GM21367 (cell line): ENCODE results near the gene FSTL4.

ENCODE experiments used
- ATAC-seq: cut with Tn5 transposase; IDR thresholded peaks from one replicate; pipeline ENCODE4 v1.9.1; 2021; ENCODE audit not compliant: unreplicated experiment

Gene FSTL4

GRCh38 chr5:133372293-133372937 is 239.9 kb downstream of the FSTL4 start:
- ATAC-seq: no peak

DNA sequence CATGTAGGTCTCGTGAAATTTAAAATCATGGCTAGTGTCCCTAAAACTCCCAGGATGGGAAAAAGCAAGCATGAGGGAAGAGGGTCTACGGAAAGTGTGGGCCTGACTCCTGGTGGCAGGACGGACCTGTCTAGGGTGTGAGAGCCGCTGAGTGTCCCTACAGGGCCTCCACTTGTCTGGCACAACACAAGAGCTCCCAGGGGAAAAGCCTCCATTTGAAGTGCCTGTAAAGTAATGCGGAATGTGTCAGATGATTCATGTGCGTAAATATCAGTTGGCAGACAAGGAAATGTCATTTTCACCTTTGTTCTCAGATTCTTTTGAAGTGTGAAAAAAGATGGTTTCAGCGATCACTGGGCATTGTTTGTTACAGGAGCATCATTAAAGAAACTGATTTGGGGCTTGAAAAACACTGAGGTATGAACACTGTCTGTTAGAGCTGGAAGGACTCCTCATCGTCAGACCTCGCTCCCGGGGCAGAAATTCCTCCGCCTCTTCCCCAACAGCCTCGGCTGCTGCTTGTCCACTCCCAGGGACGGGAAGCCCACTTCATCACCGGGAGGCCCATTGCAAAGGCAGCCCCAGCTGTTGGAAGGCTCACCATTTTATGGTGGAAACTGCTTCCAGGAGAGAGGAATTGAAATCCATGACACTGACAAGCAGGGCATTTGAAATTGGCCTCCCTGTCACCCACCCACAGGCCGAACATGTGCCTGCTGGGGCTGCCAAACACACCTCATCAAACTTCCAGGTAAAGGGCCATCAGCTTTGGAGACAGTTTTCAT is 240.8 kb downstream of the FSTL4 start:
- ATAC-seq: no peak

- ATAC-seq: no peak
Observed at GRCh38 chr5:133370904-133371303, 241.4 kb downstream of the FSTL4 start.

DNA sequence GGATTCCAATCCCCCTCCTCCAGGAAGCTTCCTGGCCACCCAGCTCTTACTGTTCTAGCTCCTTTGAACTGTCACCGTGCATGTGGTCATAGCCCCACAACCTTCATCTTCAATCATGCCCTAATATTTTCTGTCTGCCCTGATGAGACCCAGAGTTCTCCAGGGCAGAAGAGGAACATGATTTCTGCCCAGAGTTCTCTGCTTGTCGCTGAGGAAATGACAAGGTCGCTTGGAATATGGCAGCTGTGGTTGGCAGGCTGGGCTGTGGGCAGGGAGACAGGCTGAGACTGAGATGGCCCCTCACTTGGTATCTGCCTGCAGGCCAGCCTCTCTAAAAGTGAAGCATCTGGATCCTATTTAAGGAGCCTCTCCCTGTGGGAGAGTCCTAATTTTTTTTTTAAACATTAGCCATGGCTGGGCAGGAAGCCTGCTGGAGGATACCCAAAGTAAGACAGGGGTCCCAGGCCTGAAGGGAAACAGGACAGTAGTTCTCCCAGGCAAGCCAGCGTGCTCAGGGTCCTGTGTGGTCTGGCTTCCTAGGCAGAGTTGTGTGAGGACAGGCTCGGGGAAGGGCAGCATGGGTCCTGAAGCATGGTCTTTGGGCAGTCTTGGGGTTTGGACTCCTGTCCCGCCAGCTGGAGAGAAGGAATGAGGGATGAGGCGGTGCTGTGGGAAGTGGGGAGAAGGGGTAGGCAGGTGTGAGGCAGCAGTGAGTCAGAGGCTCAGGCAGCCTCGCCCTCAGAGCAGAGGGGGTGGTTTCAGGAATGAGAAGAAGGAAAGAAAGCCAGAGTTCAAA is 242.1 kb downstream of the FSTL4 start:
- no peak for ATAC-seq

- ATAC-seq: no peak
Observed at GRCh38 chr5:133368916-133369783, 243.2 kb downstream of the FSTL4 start.

GRCh38 chr5:133367984-133368383 is 244.4 kb downstream of the FSTL4 start:
- ATAC-seq: no peak

DNA sequence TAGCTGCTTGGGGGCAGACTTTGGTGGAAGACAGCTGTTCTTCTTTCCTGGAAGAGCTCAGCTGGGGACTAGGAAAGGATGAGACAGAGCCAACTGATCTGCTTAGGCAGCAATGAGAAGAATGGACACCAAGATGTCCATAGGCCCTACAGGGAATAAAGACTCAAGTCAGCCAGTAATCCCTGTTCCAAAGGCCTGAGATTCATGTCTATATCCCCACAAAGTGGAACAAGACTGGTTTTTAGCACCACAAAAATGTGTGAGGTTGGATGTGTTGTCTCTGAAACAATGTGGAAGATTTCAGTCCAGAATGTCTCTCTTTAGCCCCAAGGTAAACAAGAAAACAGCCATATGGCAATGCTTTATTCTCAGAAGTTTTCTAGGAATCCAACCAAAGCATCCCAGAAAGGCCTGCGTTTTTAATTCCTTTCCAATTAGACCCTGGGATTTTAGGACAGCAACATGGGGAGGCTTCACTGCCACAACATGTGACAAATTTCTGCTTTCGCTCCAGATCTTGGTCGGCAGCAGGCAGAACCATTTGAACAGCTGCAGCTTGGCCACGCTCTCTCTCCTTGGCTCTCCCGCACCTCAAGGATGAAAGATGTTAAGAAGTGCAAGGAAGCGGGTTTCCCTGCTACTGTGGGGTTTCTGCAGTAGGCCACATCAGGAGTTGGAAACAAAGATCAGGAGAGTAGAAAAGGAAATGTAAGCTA is 245.1 kb downstream of the FSTL4 start:
- ATAC-seq: no peak

DNA sequence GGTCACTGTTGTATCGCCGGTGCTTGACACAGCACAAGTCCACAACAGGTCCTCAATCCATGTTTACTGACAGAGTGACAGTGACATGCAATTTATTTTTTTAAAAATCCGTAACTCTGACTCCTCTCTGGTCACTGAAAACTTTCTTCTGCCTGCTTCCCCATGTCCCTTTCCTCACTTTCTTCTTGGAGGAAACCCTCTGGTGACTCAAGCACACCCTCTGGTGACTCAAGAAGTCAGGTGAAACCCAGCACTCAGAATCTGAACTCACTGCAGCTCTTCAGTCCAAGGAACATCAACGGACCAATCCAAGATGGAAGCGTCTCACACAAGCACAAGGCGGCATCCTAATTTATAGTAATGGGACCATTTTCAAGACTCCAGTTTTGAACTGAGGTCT is 245.9 kb downstream of the FSTL4 start:
- ATAC-seq: no peak

DNA sequence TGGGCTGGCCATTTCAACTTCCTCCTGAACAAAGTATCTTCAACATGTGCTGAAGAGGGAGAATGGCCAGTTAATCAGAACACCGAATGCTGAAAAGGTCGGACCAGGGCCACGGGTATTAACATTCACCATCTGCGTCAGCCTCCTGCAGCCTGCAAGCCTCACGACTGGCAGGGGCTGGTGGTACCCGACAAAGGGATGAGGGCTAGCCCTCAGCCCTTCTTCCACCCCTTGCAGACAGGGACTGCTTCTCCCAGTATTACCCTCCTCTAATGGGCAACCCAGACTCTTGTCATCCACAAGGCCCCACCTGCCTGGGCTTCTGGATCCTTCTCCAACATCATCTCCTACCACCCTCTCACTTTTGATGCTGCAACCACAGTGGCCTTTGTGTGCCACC is 246.6 kb downstream of the FSTL4 start:
- ATAC-seq: no peak

- no peak for ATAC-seq
Observed at GRCh38 chr5:133364936-133365707, 247.2 kb downstream of the FSTL4 start.

GRCh38 chr5:133363807-133364587 is 248.3 kb downstream of the FSTL4 start:
- no peak for ATAC-seq

DNA sequence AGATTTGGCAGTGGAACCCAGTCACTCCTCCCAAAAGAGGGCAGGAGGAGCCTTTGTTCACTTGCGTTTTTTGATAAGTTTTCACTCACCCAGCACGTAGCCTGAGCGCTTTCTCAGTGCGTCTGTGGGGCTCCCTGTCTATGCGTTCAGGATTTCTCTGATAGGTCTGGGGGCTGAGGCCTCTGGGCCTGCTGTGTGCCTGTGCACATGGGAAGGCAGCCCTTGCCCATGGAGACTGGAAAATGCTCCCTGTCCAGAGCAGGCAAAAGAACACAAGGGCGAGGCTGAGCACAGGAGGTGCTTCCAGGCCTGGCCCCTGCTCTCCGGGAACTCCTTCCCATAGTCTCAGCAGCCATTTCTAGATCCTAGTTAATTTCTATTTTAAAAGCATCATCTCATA is 249.9 kb downstream of the FSTL4 start:
- ATAC-seq: no peak

- ATAC-seq: no peak
Observed at GRCh38 chr5:133361922-133362321, 250.4 kb downstream of the FSTL4 start.

DNA sequence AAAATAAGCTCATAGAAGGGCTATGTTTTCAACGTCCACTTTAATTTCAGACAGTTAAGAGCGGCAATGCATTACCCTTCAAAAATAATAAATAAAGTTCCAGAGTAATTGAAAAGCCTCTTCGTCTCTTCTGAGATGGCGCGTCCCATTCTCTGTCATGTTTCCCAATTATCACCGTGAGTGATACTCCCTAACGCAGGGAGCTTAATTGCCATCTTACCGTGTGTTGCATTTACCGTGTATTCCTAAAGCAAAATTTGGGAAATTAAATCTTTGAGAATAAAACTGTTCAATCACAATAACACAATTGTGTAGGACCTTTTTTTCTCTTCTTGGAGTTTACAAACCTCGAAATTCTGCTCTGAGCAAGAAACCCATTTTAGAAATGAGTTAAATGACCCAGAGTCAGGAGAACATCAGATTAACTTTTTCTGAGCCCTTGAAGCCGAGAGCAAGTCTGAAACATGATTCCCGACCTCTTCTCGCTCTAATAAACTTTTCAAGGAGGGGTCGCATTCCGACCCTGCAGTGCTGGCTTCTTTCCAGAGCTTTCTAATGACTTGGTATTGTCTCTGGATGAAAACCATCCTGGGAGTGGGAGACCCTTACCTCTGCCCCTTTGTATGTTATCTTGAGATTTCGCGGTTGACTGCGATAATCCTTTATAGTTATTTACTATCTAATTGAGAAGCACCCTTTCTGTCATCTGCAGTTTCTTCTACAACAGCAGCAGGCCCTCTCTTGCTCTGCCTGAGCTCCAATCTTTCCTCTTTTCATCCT is 251.5 kb downstream of the FSTL4 start:
- no peak for ATAC-seq

DNA sequence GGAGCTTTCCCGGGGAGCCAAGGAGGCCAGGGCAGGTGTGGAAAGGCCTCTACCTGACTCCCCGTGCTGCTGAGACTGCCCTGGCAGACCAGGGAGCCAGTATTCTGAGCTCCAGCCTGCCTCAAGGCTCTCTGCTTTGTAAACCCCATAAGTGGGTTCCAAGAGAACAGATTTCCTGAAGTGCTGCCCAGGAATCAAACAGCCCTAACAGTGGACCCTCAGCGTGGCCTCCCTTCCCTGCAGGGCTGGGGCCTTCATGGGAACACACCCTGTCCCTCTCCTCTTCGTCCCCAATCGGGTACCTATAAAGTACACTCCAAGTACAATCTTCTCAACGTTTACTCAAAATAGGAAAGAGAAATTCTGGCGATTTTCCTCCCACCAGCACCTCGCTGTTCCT is 252.5 kb downstream of the FSTL4 start:
- ATAC-seq: no peak

- ATAC-seq: no peak
Observed at GRCh38 chr5:133358271-133358670, 254.1 kb downstream of the FSTL4 start.

DNA sequence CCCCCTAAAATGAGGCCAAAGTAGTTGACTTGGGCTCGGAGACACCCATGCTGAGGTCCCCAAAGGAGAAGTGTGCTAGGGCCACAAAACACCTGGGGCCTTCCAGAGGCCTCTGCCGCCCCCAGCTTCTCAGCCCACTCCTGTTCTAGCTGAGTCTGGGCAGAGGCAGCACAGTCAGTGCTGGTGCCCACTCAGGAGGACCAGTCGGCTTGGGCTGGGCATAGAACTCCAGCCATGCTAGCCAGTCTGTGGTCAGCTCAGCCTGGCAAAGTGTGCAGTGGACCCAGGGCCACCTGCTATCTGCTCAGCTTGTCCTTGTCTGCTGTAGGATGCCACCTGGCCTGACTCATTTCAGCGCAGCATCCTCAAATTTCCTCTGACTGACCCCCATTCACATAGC is 254.6 kb downstream of the FSTL4 start:
- no peak for ATAC-seq

DNA sequence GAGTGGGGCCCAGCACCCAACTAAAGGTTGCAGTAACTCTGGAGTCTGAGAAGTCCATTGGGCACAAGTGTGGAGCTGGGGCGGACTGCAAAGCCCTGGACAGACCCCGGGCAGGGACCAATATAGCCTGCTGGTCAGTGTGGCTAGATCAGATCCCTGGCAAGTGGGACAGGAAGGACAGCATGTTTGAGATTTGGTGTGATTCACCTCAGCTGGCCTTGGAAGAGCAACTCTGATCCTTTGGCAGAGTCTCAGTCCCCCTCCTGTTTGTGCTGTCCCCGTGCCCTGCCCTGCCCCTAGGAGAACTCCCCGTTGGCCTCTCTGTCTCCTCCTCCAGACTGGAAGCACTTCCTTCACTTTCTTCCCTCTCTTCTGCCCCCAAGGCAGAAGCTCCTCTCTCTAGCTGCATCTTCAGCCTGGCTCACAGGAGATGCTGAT is 255.3 kb downstream of the FSTL4 start:
- no peak for ATAC-seq
